Left lung (tissue), 10 donors: Measurements from ENCODE around the gene PCDHGB1. TPM values are rescaled to one million over a fixed set of nuclear protein-coding genes. Genes with fewer than 3 reads are reported as not detected.
"Not testable (repeated sequence)": the region's sequence is repeated elsewhere in the genome, so short reads cannot be mapped to it uniquely, and the experiment has no call there.

Experiments used
- ATAC-seq: fragments of 200-7000 bp; cut with Tn5 transposase; one replicate; pipeline ENCODE4 v1.9.1; 2020; ENCODE audit warnings: moderate library complexity
- DNase-seq, 4 donors: peaks; one replicate each; pipeline ENCODE4 v3.0.0-alpha.2; 2013 to 2020
- H3K27ac ChIP-seq, 2 donors: fragments of 200-600 bp; sonication (generic) in 1 of 2; one replicate each; pipeline versions ENCODE4 v1.5.0 to v1.8.0; 2020 to 2021
- H3K27me3 ChIP-seq, 2 donors: fragments of 200-600 bp; sonication (generic) in 1 of 2; one replicate each; pipeline versions ENCODE4 v1.5.0 to v1.8.0; 2020 to 2021
- H3K36me3 ChIP-seq, 2 donors: fragments of 200-600 bp; sonication (generic) in 1 of 2; one replicate each; pipeline versions ENCODE4 v1.5.0 to v1.8.0; 2020 to 2021
- H3K4me1 ChIP-seq, 2 donors: fragments of 200-600 bp; one replicate each; pipeline ENCODE4 v1.8.0; 2021
- H3K4me3 ChIP-seq, 2 donors: fragments of 200-600 bp; sonication (generic) in 1 of 2; one replicate each; pipeline versions ENCODE4 v1.5.0 to v1.8.0; 2020 to 2021; ENCODE audit warnings: mild to moderate bottlenecking in 1 of 2
- H3K9me3 ChIP-seq, 2 donors: fragments of 200-600 bp; sonication (generic) in 1 of 2; one replicate each; pipeline versions ENCODE4 v1.5.0 to v1.8.0; 2020 to 2021
- intact Hi-C, 2 donors: fragments of 100-400 bp; cut with DNase I; formaldehyde crosslinking; loops; one replicate each; pipeline versions ENCODE4 v1.11.2 to v1.14.2; 2022
- polyA plus RNA-seq, 6 donors: library from polyadenylated mRNA; unstranded; fragments of 120-200 nt; gene quantifications; one replicate each; pipeline ENCODE4 v1.2.1, GENCODE V29; 2013; ENCODE audit not compliant: insufficient read length in 6 of 6
- total RNA-seq, 2 donors: library from RNA; stranded (reverse); fragmentation: NEBNext Ultra II Directional; extraction: Animal tissue kit (Norgen Biotek cat#: 25700); gene quantifications; one replicate each; pipeline ENCODE4 v1.2.1, GENCODE V29; 2021
- TF ChIP-seq, protein P1 (sequence below), 2 donors: fragments of 200-600 bp; sonication (generic) in 1 of 2; IDR thresholded peaks; one replicate each; pipeline versions ENCODE4 v1.5.0 to v1.8.0; 2021; ENCODE audit warnings: antibody characterized with exemption in 2 of 2
- donor health status: DM: no; HTN: yes; CAD: no.
- donor health status: DM: no; HTN: no; CAD: no.

Gene PCDHGB1
- total and polyA plus RNA-seq, 8 donors, result 1.4 to 2.3 (median 1.7) TPM

DNA sequence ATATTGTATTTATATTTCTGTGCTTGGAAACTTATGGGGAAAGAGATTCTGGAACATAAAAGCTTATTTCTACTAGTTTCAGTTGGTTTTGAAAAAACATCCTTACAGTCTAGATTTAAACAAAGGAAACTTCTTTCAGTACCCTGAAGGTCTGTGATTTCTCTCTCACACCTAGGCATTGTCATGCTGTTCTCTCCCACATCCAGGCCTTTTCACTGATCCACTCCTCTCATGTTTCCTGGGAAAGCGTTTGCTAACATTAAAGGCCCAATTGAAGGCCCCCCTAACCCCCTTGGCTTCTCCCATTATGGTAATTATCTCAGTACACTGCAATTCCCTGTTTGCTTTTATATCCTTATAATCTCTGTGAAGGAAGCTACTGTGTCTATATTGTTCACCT, 7.1 kb upstream of the PCDHGB1 start:
- Histone ChIP-seq H3K4me3 (no peak overlapping the region), H3K36me3 (no peaks in the 10 kb centered on the region), H3K9me3 (peaks cover 0 to 88% of the 10 kb centered on the region in 2 donors), H3K27me3 (peaks cover 0 to 90% of the 10 kb centered on the region in 2 donors), H3K27ac (no peak overlapping the region), H3K4me1 (no peaks in the 10 kb centered on the region)
- ATAC-seq (no peak), DNase-seq (no peak)
- intact Hi-C loops, result loop anchor here in 1 of 2 donors (10.0 kb wide), 1 partner anchor 222 kb away; no protein-coding TSS in a partner anchor
- TF ChIP-seq, protein P1, sequence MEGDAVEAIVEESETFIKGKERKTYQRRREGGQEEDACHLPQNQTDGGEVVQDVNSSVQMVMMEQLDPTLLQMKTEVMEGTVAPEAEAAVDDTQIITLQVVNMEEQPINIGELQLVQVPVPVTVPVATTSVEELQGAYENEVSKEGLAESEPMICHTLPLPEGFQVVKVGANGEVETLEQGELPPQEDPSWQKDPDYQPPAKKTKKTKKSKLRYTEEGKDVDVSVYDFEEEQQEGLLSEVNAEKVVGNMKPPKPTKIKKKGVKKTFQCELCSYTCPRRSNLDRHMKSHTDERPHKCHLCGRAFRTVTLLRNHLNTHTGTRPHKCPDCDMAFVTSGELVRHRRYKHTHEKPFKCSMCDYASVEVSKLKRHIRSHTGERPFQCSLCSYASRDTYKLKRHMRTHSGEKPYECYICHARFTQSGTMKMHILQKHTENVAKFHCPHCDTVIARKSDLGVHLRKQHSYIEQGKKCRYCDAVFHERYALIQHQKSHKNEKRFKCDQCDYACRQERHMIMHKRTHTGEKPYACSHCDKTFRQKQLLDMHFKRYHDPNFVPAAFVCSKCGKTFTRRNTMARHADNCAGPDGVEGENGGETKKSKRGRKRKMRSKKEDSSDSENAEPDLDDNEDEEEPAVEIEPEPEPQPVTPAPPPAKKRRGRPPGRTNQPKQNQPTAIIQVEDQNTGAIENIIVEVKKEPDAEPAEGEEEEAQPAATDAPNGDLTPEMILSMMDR (IDR thresholded peaks at IDR 0.05), result no peak

DNA sequence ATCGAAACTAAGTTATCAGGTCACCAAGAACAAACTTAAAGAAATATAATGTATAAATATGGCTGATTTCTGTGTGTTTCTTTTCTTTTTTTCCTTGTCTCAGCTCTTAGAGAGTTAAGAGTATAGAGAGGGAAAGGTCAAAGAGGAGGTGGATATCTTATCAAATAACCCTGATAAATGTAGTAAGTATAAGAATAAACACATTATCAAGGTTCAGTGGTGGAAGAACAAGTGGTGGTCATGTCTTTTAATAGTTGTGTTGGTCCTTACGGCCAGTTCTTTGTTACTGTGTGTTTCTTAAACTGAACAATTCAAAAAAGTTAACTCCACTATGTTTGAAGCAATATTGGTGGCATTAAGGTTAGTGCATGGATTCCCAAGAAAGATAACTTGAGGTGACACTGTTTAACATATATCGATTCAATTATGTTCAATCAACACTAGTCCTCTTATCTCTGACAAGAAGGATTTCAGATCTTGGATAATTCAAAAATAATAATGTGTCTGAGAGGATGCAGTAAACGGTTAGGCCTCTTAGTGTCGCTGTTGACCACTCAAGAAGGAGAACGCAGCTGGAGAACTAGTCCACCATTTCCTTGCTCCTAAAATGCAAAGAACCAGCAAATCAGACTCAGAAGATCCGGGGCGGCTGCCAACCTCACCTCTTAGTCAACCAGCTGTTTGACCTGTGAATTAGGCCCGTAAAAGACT, 6.5 kb upstream of the PCDHGB1 start, which contains the start of gene PCDHGA3:
Gene PCDHGA3, plus strand, starts transcription at position 588 of the 711 bp plus-strand sequence. CDS start 205 bp downstream, outside the sequence.
- Histone ChIP-seq H3K4me1 (no peaks in the 10 kb centered on the region), H3K27ac (no peak within 1 kb of the TSS), H3K27me3 (peaks cover 0 to 85% of the 10 kb centered on the region in 2 donors), H3K9me3 (peaks cover 0 to 86% of the 10 kb centered on the region in 2 donors), H3K36me3 (no peaks in the 10 kb centered on the region), H3K4me3 (no peak within 1 kb of the TSS)
- ATAC-seq (no peak), DNase-seq (no peak)
- intact Hi-C loops, result loop anchor here in 1 of 2 donors (10.0 kb wide), 1 partner anchor 221 kb away; no protein-coding TSS in a partner anchor
- TF ChIP-seq, protein P1 (IDR thresholded peaks at IDR 0.05), result no peak

DNA sequence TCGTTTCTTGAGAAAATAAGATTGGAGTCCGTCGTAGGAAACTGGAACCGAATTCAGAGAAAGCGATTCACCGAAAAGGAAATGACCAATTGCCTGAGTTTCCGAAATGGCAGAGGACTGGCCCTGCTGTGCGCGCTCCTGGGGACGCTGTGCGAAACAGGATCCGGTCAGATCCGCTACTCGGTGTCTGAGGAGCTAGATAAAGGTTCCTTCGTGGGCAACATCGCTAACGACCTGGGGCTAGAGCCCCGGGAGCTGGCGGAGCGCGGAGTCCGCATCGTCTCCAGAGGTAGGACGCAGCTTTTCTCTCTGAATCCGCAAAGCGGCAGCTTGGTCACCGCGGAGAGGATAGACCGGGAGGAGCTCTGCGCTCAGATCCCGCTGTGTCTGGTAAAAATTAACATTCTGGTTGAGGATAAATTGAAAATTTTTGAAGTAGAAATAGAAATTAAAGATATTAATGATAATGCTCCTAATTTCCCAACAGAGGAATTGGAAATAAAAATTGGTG, 5.9 kb upstream of the PCDHGB1 start:
- TF ChIP-seq, protein P1 (IDR thresholded peaks at IDR 0.05), result no peak
- no peak for DNase-seq
- peaks cover 0 to 86% of the 10 kb centered on the region in 2 donors for H3K9me3 ChIP-seq
- intact Hi-C loops, result loop anchor here in 1 of 2 donors (10.0 kb wide), 1 partner anchor 221 kb away; no protein-coding TSS in a partner anchor
- ATAC-seq, result no peak
- H3K36me3 ChIP-seq, result no peaks in the 10 kb centered on the region
- H3K4me3 ChIP-seq, result no peak overlapping the region
- H3K27ac ChIP-seq, result no peak overlapping the region
- no peaks in the 10 kb centered on the region for H3K4me1 ChIP-seq
- H3K27me3 ChIP-seq, result peaks cover 0 to 85% of the 10 kb centered on the region in 2 donors

DNA sequence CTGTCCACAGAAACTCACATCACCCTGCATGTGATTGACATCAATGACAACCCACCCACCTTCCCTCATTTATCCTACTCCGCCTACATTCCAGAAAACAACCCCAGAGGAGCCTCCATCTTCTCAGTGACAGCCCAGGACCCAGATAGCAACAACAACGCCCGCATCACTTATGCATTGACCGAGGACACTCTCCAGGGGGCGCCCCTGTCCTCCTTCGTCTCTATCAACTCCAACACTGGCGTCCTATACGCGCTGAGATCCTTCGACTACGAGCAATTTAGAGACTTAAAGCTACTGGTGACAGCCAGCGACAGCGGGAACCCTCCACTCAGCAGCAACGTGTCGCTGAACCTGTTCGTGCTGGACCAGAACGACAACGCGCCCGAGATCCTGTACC, 4.6 kb upstream of the PCDHGB1 start:
- intact Hi-C loops, result loop anchor here in 1 of 2 donors (10.0 kb wide), 1 partner anchor 219 kb away; no protein-coding TSS in a partner anchor
- H3K4me3 ChIP-seq, result no peak overlapping the region
- DNase-seq (no peak), ATAC-seq (no peak)
- H3K4me1 ChIP-seq, result no peaks in the 10 kb centered on the region
- peaks cover 0 to 85% of the 10 kb centered on the region in 2 donors for H3K9me3 ChIP-seq
- TF ChIP-seq, protein P1 (IDR thresholded peaks at IDR 0.05), result no peak
- H3K36me3 ChIP-seq, result no peaks in the 10 kb centered on the region
- H3K27ac ChIP-seq, result no peak overlapping the region
- peaks cover 0 to 85% of the 10 kb centered on the region in 2 donors for H3K27me3 ChIP-seq

DNA sequence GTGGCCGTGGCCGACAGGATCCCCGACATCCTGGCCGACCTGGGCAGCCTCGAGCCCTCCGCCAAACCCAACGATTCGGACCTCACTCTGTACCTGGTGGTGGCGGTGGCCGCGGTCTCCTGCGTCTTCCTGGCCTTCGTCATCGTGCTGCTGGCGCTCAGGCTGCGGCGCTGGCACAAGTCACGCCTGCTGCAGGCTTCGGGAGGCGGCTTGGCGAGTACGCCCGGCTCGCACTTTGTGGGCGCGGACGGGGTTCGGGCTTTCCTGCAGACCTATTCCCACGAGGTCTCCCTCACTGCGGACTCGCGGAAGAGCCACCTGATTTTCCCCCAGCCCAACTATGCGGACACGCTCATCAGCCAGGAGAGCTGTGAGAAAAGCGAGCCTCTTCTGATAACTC, 3.9 kb upstream of the PCDHGB1 start:
- DNase-seq, H3K36me3 ChIP-seq, H3K4me1 ChIP-seq, H3K4me3 ChIP-seq, H3K27ac ChIP-seq, ATAC-seq: not testable (repeated sequence)
- peaks cover 5 to 85% of the 10 kb centered on the region in 2 donors for H3K27me3 ChIP-seq
- intact Hi-C loops, result loop anchor here in 1 of 2 donors (10.0 kb wide), 1 partner anchor 219 kb away; no protein-coding TSS in a partner anchor
- H3K9me3 ChIP-seq, result peaks cover 0 to 85% of the 10 kb centered on the region in 2 donors
